WTC11 (cell line): Measurements from ENCODE around the gene MARK3. TPM values are rescaled to one million over a fixed set of nuclear protein-coding genes. Genes with fewer than 3 reads are reported as not detected.

Experiments
- ATAC-seq: fragments of 200-7000 bp; cut with Tn5 transposase; 2 replicates; pipeline ENCODE4 v1.10.0; 2021; ENCODE audit warnings: mild to moderate bottlenecking, moderate library complexity
- CTCF ChIA-PET: fragments of 300-600 bp; sonication (Branson Sonifier 250); formaldehyde crosslinking; loops from one replicate; lab custom pipeline; 2021; ENCODE audit warnings: antibody characterized with exemption; lab: Charles Lee
- POLR2A ChIA-PET: fragments of 350-600 bp; sonication (Branson Sonifier 250); formaldehyde crosslinking; loops from one replicate; lab custom pipeline; 2021; ENCODE audit warnings: antibody characterized with exemption; lab: Charles Lee
- DNase-seq: peaks from one replicate; pipeline ENCODE4 v3.0.0; 2021; ENCODE audit warnings: low spot score
- H3K27ac Mint-ChIP-seq: 2 replicates; pipeline ENCODE4 v1.8.0; 2021; ENCODE audit warnings: mixed read lengths
- H3K27me3 Mint-ChIP-seq: 2 replicates; pipeline ENCODE4 v1.8.0; 2021; ENCODE audit warnings: low read depth, mild to moderate bottlenecking, moderate library complexity, mixed read lengths
- H3K36me3 Mint-ChIP-seq: 2 replicates; pipeline ENCODE4 v1.8.0; 2021; ENCODE audit warnings: mixed read lengths
- H3K4me1 Mint-ChIP-seq: 2 replicates; pipeline ENCODE4 v1.8.0; 2022; ENCODE audit warnings: mixed read lengths
- H3K4me3 Mint-ChIP-seq: 2 replicates; pipeline ENCODE4 v1.8.0; 2021; ENCODE audit warnings: mild to moderate bottlenecking, moderate library complexity, mixed read lengths
- H3K9me3 Mint-ChIP-seq: 2 replicates; pipeline ENCODE4 v1.8.0; 2021; ENCODE audit warnings: mixed read lengths
- CBFB ChIP-seq: sonication (generic); formaldehyde crosslinking; IDR thresholded peaks from 2 replicates; pipeline ENCODE4 v1.8.1; 2022; ENCODE audit warnings: mild to moderate bottlenecking, low read depth, missing genetic modification reagents
- EMX1 ChIP-seq: fragments of 250-450 bp; sonication (Bioruptor Pico); IDR thresholded peaks from 2 replicates; pipeline ENCODE4 v1.8.0; 2021; ENCODE audit warnings: mild to moderate bottlenecking
- FOXJ3 ChIP-seq: sonication (generic); formaldehyde crosslinking; IDR thresholded peaks from 2 replicates; pipeline ENCODE4 v1.9.0; 2021; ENCODE audit warnings: missing genetic modification reagents, mild to moderate bottlenecking, borderline replicate concordance
- GABPB1 ChIP-seq: sonication (generic); formaldehyde crosslinking; IDR thresholded peaks from 2 replicates; pipeline ENCODE4 v1.8.1; 2023; ENCODE audit warnings: mild to moderate bottlenecking, missing genetic modification reagents
- HMGA2 ChIP-seq: fragments of 250-450 bp; sonication (Bioruptor Pico); IDR thresholded peaks from 2 replicates; pipeline ENCODE4 v1.4.0; 2021; ENCODE audit warnings: mild to moderate bottlenecking, moderate library complexity
- IRF2 ChIP-seq: sonication (generic); formaldehyde crosslinking; IDR thresholded peaks from 2 replicates; pipeline ENCODE4 v1.8.0; 2022; ENCODE audit warnings: low read depth, missing genetic modification reagents, borderline replicate concordance
- NFATC4 ChIP-seq: fragments of 250-450 bp; sonication (Bioruptor Pico); IDR thresholded peaks from 2 replicates; pipeline ENCODE4 v1.9.0; 2021; ENCODE audit warnings: mild to moderate bottlenecking
- PRRX2 ChIP-seq: fragments of 250-450 bp; sonication (Bioruptor Pico); IDR thresholded peaks from 2 replicates; pipeline ENCODE4 v1.8.0; 2021; ENCODE audit warnings: mild to moderate bottlenecking
- RELA ChIP-seq: sonication (generic); formaldehyde crosslinking; IDR thresholded peaks from 2 replicates; pipeline ENCODE4 v1.8.1; 2022; ENCODE audit warnings: missing genetic modification reagents, mild to moderate bottlenecking, borderline replicate concordance
- SMAD3 ChIP-seq: sonication (generic); formaldehyde crosslinking; IDR thresholded peaks from 2 replicates; pipeline ENCODE4 v1.8.0; 2022; ENCODE audit warnings: missing genetic modification reagents, mild to moderate bottlenecking, borderline replicate concordance
- SP1 ChIP-seq: sonication (generic); formaldehyde crosslinking; conservative IDR thresholded peaks from 2 replicates; pipeline ENCODE4 v1.8.1; 2022; ENCODE audit warnings: missing genetic modification reagents
- TEAD1 ChIP-seq: sonication (generic); formaldehyde crosslinking; IDR thresholded peaks from 2 replicates; pipeline ENCODE4 v1.8.0; 2022; ENCODE audit warnings: mild to moderate bottlenecking, missing genetic modification reagents
- ZNF219 ChIP-seq: sonication (generic); formaldehyde crosslinking; IDR thresholded peaks from 2 replicates; pipeline ENCODE4 v1.8.0; 2023; ENCODE audit warnings: missing genetic modification reagents, mild to moderate bottlenecking, borderline replicate concordance
- ZNF671 ChIP-seq: fragments of 250-450 bp; sonication (Bioruptor Pico); IDR thresholded peaks from 2 replicates; pipeline ENCODE4 v1.8.0; 2021; ENCODE audit warnings: mild to moderate bottlenecking
- total RNA-seq: library from RNA; stranded (reverse); gene quantifications from 3 replicates; pipeline ENCODE4 v1.2.3, GENCODE V29; 2021
- TF ChIP-seq, protein P1 (sequence below): sonication (generic); formaldehyde crosslinking; IDR thresholded peaks from 2 replicates; pipeline ENCODE4 v1.8.1; 2022; ENCODE audit warnings: mild to moderate bottlenecking, moderate library complexity, missing genetic modification reagents
- TF ChIP-seq, protein P2 (sequence below): sonication (generic); formaldehyde crosslinking; IDR thresholded peaks from 2 replicates; pipeline ENCODE4 v1.8.1; 2023; ENCODE audit warnings: mild to moderate bottlenecking, missing genetic modification reagents
- TF ChIP-seq, protein P3 (sequence below): sonication (generic); formaldehyde crosslinking; IDR thresholded peaks from 2 replicates; pipeline ENCODE4 v1.8.1; 2023; ENCODE audit warnings: mild to moderate bottlenecking, moderate library complexity, missing genetic modification reagents
- TF ChIP-seq, protein P4 (sequence below): sonication (generic); formaldehyde crosslinking; IDR thresholded peaks from 2 replicates; pipeline ENCODE4 v1.8.1; 2022; ENCODE audit warnings: low read depth, missing genetic modification reagents, borderline replicate concordance
- TF ChIP-seq, protein P5 (sequence below): fragments of 250-450 bp; sonication (Bioruptor Pico); conservative IDR thresholded peaks from 2 replicates; pipeline ENCODE4 v1.9.0; 2021; ENCODE audit warnings: mild to moderate bottlenecking
- TF ChIP-seq, protein P6 (sequence below): sonication (generic); formaldehyde crosslinking; IDR thresholded peaks from 2 replicates; pipeline ENCODE4 v1.8.0; 2023; ENCODE audit warnings: missing genetic modification reagents, mild to moderate bottlenecking, borderline replicate concordance
- TF ChIP-seq, protein P7 (sequence below): sonication (generic); formaldehyde crosslinking; IDR thresholded peaks from 2 replicates; pipeline ENCODE4 v1.8.0; 2023; ENCODE audit warnings: mild to moderate bottlenecking, missing genetic modification reagents

Gene MARK3
- total RNA-seq, 1 experiment from 2014 or later = 93.7 TPM

DNA sequence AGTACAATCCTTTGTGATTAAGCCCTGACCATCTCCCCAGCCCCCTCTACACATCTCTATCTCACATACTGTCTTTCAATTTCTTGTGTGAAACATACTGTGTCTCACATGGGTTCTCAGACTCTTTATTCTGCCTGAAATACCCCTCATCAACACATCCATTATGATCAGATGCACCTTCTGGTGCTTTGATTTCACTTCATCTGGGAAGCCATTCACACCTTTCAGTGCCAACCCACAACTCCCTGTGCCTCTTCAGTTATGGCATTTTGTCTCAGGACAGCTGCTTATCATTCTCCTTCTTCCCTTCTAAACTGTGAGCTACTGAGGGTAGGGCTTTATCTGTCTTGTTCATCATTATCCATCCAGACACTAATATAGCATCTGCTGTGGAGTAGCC lies 78.6 kb downstream of the MARK3 start:
- H3K27me3 Mint-ChIP-seq = no peaks in the 10 kb centered on the region
- CTCF ChIA-PET = interaction anchor here (0.7 kb wide), 1 partner anchor 359 kb away, joined by 4 read pairs; no protein-coding TSS in a partner anchor
- no peaks in the 10 kb centered on the region for H3K4me1 Mint-ChIP-seq
- peaks cover 50% of the 10 kb centered on the region for H3K36me3 Mint-ChIP-seq
- ATAC-seq = no peak
- POLR2A ChIA-PET = no interaction called here
- H3K4me3 Mint-ChIP-seq = no peak overlapping the region
- no peak for DNase-seq
- H3K9me3 Mint-ChIP-seq = no peaks in the 10 kb centered on the region
- TF ChIP-seq TEAD1 (no peak), RELA (CRISPR knock-in tag) (no peak), SMAD3 (CRISPR knock-in tag) (no peak), PRRX2 (CRISPR knock-in tag) (no peak), SP1 (CRISPR knock-in tag) (no peak), NFATC4 (CRISPR knock-in tag) (no peak), EMX1 (no peak), ZNF671 (no peak), ZNF219 (CRISPR knock-in tag) (no peak), GABPB1 (CRISPR knock-in tag) (no peak), IRF2 (CRISPR knock-in tag) (no peak)
- TF ChIP-seq, protein P1, sequence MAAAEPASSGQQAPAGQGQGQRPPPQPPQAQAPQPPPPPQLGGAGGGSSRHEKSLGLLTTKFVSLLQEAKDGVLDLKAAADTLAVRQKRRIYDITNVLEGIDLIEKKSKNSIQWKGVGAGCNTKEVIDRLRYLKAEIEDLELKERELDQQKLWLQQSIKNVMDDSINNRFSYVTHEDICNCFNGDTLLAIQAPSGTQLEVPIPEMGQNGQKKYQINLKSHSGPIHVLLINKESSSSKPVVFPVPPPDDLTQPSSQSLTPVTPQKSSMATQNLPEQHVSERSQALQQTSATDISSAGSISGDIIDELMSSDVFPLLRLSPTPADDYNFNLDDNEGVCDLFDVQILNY (CRISPR knock-in tag) = no peak
- TF ChIP-seq, protein P2, sequence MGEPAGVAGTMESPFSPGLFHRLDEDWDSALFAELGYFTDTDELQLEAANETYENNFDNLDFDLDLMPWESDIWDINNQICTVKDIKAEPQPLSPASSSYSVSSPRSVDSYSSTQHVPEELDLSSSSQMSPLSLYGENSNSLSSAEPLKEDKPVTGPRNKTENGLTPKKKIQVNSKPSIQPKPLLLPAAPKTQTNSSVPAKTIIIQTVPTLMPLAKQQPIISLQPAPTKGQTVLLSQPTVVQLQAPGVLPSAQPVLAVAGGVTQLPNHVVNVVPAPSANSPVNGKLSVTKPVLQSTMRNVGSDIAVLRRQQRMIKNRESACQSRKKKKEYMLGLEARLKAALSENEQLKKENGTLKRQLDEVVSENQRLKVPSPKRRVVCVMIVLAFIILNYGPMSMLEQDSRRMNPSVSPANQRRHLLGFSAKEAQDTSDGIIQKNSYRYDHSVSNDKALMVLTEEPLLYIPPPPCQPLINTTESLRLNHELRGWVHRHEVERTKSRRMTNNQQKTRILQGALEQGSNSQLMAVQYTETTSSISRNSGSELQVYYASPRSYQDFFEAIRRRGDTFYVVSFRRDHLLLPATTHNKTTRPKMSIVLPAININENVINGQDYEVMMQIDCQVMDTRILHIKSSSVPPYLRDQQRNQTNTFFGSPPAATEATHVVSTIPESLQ (CRISPR knock-in tag) = no peak
- TF ChIP-seq, protein P3, sequence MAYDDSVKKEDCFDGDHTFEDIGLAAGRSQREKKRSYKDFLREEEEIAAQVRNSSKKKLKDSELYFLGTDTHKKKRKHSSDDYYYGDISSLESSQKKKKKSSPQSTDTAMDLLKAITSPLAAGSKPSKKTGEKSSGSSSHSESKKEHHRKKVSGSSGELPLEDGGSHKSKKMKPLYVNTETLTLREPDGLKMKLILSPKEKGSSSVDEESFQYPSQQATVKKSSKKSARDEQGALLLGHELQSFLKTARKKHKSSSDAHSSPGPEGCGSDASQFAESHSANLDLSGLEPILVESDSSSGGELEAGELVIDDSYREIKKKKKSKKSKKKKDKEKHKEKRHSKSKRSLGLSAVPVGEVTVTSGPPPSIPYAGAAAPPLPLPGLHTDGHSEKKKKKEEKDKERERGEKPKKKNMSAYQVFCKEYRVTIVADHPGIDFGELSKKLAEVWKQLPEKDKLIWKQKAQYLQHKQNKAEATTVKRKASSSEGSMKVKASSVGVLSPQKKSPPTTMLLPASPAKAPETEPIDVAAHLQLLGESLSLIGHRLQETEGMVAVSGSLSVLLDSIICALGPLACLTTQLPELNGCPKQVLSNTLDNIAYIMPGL (CRISPR knock-in tag) = no peak
- TF ChIP-seq, protein P4, sequence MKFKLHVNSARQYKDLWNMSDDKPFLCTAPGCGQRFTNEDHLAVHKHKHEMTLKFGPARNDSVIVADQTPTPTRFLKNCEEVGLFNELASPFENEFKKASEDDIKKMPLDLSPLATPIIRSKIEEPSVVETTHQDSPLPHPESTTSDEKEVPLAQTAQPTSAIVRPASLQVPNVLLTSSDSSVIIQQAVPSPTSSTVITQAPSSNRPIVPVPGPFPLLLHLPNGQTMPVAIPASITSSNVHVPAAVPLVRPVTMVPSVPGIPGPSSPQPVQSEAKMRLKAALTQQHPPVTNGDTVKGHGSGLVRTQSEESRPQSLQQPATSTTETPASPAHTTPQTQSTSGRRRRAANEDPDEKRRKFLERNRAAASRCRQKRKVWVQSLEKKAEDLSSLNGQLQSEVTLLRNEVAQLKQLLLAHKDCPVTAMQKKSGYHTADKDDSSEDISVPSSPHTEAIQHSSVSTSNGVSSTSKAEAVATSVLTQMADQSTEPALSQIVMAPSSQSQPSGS (CRISPR knock-in tag) = no peak
- TF ChIP-seq, protein P5, sequence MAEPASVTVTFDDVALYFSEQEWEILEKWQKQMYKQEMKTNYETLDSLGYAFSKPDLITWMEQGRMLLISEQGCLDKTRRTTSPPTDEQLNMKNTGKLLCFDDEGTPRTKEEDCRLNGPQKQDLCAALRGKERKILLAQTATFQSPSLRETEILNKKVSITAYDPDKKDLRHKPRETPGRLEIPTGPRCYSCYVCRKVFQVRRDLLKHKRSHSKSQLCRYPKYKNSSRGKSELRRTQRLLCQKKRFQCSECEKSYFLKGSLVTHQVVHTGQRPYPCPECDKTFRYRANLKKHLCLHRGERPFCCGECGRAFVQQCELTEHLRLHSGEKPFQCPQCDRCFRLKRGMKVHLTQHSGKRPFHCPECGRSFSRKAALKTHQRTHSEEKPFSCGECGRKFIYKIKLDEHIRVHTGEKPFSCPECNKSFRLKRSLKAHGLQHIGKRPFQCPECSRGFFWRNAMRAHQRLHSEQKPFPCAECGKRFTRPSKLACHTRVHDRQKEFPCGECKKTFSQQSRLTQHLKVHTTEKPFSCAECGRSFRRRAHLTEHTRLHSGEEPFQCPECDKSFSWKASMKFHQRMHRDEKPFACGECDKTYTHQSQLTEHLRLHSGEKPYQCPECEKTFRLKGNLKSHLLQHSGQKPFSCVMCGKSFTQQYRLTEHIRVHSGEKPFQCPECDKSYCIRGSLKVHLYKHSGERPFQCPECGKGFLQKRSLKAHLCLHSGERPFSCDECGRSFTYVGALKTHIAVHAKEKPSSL (CRISPR knock-in tag) = no peak
- TF ChIP-seq, all 79 proteins: peak for 0
- 0 out of 2 replicates have a peak overlapping the region, but pooled peaks have one; percentile 16 for H3K27ac Mint-ChIP-seq

DNA sequence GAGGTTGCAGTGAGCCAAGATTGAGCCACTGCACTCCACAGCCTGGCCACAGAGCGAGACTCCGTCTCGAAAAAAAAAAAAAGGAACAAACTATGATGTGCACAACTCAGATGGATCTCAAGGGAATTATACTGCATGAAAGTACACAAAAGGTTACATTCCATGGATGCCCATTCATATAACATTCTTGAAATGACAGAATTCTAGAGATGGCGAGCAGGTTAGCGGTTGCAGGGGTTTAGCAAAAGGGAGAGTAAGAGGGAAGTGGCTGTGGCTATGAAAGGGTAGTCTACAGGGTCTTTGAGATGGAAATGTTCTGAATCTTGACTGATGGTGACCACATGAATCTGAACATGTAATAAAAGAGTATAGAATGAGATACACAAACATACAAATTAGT lies 87.7 kb downstream of the MARK3 start:
- H3K27ac Mint-ChIP-seq = peak overlapping the region; percentile 11
- H3K4me1 Mint-ChIP-seq = no peaks in the 10 kb centered on the region
- no peaks in the 10 kb centered on the region for H3K9me3 Mint-ChIP-seq
- DNase-seq (no peak), ATAC-seq (no peak)
- POLR2A ChIA-PET = no interaction called here
- H3K36me3 Mint-ChIP-seq = peaks cover 50% of the 10 kb centered on the region
- no peaks in the 10 kb centered on the region for H3K27me3 Mint-ChIP-seq
- H3K4me3 Mint-ChIP-seq = no peak overlapping the region
- CTCF ChIA-PET = no interaction called here
- no peak for TF ChIP-seq SP1 (CRISPR knock-in tag)
- no peak for TF ChIP-seq HMGA2 (CRISPR knock-in tag)
- TF ChIP-seq CBFB (CRISPR knock-in tag) = no peak
- TF ChIP-seq, protein P6, sequence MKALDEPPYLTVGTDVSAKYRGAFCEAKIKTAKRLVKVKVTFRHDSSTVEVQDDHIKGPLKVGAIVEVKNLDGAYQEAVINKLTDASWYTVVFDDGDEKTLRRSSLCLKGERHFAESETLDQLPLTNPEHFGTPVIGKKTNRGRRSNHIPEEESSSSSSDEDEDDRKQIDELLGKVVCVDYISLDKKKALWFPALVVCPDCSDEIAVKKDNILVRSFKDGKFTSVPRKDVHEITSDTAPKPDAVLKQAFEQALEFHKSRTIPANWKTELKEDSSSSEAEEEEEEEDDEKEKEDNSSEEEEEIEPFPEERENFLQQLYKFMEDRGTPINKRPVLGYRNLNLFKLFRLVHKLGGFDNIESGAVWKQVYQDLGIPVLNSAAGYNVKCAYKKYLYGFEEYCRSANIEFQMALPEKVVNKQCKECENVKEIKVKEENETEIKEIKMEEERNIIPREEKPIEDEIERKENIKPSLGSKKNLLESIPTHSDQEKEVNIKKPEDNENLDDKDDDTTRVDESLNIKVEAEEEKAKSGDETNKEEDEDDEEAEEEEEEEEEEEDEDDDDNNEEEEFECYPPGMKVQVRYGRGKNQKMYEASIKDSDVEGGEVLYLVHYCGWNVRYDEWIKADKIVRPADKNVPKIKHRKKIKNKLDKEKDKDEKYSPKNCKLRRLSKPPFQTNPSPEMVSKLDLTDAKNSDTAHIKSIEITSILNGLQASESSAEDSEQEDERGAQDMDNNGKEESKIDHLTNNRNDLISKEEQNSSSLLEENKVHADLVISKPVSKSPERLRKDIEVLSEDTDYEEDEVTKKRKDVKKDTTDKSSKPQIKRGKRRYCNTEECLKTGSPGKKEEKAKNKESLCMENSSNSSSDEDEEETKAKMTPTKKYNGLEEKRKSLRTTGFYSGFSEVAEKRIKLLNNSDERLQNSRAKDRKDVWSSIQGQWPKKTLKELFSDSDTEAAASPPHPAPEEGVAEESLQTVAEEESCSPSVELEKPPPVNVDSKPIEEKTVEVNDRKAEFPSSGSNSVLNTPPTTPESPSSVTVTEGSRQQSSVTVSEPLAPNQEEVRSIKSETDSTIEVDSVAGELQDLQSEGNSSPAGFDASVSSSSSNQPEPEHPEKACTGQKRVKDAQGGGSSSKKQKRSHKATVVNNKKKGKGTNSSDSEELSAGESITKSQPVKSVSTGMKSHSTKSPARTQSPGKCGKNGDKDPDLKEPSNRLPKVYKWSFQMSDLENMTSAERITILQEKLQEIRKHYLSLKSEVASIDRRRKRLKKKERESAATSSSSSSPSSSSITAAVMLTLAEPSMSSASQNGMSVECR (CRISPR knock-in tag) = no peak
- TF ChIP-seq FOXJ3 (CRISPR knock-in tag) = no peak
- TF ChIP-seq, protein P7, sequence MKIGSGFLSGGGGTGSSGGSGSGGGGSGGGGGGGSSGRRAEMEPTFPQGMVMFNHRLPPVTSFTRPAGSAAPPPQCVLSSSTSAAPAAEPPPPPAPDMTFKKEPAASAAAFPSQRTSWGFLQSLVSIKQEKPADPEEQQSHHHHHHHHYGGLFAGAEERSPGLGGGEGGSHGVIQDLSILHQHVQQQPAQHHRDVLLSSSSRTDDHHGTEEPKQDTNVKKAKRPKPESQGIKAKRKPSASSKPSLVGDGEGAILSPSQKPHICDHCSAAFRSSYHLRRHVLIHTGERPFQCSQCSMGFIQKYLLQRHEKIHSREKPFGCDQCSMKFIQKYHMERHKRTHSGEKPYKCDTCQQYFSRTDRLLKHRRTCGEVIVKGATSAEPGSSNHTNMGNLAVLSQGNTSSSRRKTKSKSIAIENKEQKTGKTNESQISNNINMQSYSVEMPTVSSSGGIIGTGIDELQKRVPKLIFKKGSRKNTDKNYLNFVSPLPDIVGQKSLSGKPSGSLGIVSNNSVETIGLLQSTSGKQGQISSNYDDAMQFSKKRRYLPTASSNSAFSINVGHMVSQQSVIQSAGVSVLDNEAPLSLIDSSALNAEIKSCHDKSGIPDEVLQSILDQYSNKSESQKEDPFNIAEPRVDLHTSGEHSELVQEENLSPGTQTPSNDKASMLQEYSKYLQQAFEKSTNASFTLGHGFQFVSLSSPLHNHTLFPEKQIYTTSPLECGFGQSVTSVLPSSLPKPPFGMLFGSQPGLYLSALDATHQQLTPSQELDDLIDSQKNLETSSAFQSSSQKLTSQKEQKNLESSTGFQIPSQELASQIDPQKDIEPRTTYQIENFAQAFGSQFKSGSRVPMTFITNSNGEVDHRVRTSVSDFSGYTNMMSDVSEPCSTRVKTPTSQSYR (CRISPR knock-in tag) = no peak
